ENCODE results near the gene GTF3C2. TPM values are rescaled to one million over a fixed set of nuclear protein-coding genes. Genes with fewer than 3 reads are reported as not detected.

GTF3C2 gene
- total RNA-seq, 1 experiment from 2014 or later, result 85.4 TPM

DNA sequence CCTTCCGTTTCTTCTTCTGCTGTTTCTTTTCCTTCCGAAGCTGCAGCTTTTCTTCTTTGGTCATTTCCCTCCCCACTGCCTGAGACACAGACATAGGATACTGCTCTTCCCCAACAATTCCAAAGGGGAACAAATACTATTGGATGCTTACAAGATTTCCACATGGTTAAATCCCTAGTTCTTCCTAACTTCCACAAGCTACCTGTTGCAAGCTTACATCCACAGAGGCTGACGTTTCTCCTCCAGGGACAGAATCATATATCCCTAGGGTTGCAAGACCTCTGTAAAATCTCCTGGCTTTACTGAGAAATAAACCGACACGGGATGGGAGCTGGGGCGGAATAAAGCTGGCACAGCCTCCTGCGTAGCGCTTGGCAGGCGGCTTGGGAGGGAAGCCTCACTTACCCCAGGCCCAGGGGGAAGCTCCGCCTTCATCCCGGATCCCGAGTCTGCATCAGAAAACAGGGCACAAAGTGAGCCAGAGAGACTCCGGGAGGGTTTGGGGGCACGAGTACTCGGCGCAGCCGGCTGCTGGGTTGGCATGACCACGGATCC, 13.0 kb upstream of the GTF3C2 start:
- peak overlapping the region; percentile 83 for H3K4me3 Mint-ChIP-seq (ENCODE audit: low read depth, unreplicated experiment)
- H3K9me3 Mint-ChIP-seq (ENCODE audit: low read depth, unreplicated experiment), result no peaks in the 10 kb centered on the region
- CTCF ChIA-PET, result interaction anchor here (0.6 to 1.1 kb wide), 3 partner anchors 10 to 825 kb away, joined by 3 to 4 read pairs (median 4); no protein-coding TSS in a partner anchor

DNA sequence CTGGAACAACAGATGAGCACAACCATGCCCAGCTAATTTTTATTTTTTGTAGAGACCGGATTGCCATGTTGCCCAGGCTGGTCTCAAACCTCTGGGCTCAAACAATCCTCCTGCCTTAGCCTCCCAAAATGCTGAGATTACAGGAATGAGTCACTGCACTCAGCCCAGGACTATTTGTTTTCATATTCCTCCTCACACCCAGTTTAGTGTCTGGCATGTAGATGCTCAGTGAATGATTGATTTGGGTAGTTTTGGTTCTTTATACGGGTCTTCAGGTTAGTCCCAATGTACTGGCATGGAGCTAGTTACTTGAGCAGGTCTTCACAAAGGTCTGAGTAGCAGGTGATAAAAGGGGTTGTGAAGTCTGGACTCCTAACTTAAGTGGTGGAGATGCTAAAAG, 7.4 kb upstream of the GTF3C2 start:
- H3K27ac Mint-ChIP-seq (ENCODE audit: unreplicated experiment), result no peak overlapping the region
- H3K4me3 Mint-ChIP-seq (ENCODE audit: low read depth, unreplicated experiment), result no peak overlapping the region
- peaks cover 10% of the 10 kb centered on the region for H3K4me1 Mint-ChIP-seq (ENCODE audit: low read depth, unreplicated experiment)
- DNase-seq, result no peak
- H3K9me3 Mint-ChIP-seq (ENCODE audit: low read depth, unreplicated experiment), result no peaks in the 10 kb centered on the region
- H3K36me3 Mint-ChIP-seq (ENCODE audit: insufficient read depth, unreplicated experiment), result peaks cover 46% of the 10 kb centered on the region
- H3K27me3 Mint-ChIP-seq (ENCODE audit: unreplicated experiment), result no peaks in the 10 kb centered on the region
- intact Hi-C loops (cut with micrococcal nuclease; ENCODE audit: unreplicated experiment), result no loop called here
- no TSS peak for BruUV-seq (replicated peaks)
- TF ChIP-seq, protein P1, sequence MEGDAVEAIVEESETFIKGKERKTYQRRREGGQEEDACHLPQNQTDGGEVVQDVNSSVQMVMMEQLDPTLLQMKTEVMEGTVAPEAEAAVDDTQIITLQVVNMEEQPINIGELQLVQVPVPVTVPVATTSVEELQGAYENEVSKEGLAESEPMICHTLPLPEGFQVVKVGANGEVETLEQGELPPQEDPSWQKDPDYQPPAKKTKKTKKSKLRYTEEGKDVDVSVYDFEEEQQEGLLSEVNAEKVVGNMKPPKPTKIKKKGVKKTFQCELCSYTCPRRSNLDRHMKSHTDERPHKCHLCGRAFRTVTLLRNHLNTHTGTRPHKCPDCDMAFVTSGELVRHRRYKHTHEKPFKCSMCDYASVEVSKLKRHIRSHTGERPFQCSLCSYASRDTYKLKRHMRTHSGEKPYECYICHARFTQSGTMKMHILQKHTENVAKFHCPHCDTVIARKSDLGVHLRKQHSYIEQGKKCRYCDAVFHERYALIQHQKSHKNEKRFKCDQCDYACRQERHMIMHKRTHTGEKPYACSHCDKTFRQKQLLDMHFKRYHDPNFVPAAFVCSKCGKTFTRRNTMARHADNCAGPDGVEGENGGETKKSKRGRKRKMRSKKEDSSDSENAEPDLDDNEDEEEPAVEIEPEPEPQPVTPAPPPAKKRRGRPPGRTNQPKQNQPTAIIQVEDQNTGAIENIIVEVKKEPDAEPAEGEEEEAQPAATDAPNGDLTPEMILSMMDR (IDR thresholded peaks at IDR 0.05; ENCODE audit: unreplicated experiment), result no peak
- CTCF ChIA-PET, result no interaction called here

More for the DNA sequence above, 13.0 kb upstream of the GTF3C2 start:
- Mint-ChIP-seq H3K4me1 (ENCODE audit: low read depth, unreplicated experiment) (peaks cover 17% of the 10 kb centered on the region), H3K36me3 (ENCODE audit: insufficient read depth, unreplicated experiment) (peaks cover 60% of the 10 kb centered on the region), H3K27me3 (ENCODE audit: unreplicated experiment) (no peaks in the 10 kb centered on the region), H3K27ac (ENCODE audit: unreplicated experiment) (peak overlapping the region; percentile 87)
- intact Hi-C loops (cut with micrococcal nuclease; ENCODE audit: unreplicated experiment), result loop anchor here (1.0 kb wide), 1 partner anchor 48 kb away; no protein-coding TSS in a partner anchor
- TF ChIP-seq, protein P1 (IDR thresholded peaks at IDR 0.05; ENCODE audit: unreplicated experiment), result no peak
- BruUV-seq (replicated peaks), result no TSS peak
- DNase-seq, result peak; percentile 51

DNA sequence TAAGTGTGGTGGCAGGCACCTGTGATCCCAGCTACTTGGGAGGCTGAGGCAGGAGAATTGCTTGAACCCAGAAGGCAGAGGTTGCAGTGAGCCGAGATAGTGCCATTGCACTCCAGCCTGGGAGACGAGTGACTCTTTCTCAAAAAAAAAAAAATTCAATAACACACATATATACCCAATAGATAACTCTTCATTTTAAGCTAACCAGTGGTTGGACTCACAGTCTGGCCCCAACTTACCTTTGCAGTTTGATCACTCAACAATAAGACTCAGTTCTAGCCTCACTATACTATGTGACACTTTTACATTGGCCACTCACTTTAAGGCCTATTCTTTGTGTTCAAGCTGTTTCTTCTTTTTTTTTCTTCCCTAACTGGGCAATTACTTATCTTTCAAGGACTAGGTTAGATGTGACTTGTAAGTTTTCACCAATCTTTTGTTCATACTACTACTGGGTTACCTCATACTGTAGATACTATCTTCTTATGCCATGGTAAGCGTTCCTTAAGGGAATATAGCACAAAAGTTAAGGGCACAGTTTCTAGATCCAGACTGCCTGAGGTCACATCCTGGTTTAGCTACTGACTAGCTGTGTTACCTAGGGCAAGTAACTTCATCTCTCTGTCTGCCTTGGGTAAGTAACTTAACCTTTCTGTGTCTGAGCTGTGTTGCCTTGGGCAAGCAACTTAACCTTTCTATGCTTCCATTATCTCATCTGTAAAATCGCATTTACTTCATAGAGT, 6.3 kb upstream of the GTF3C2 start:
- no peak overlapping the region for H3K4me3 Mint-ChIP-seq (ENCODE audit: low read depth, unreplicated experiment)
- H3K4me1 Mint-ChIP-seq (ENCODE audit: low read depth, unreplicated experiment), result peaks cover 11% of the 10 kb centered on the region
- no peaks in the 10 kb centered on the region for H3K27me3 Mint-ChIP-seq (ENCODE audit: unreplicated experiment)
- H3K27ac Mint-ChIP-seq (ENCODE audit: unreplicated experiment), result no peak overlapping the region
- TF ChIP-seq, protein P1 (IDR thresholded peaks at IDR 0.05; ENCODE audit: unreplicated experiment), result no peak
- BruUV-seq (replicated peaks), result no TSS peak
- H3K9me3 Mint-ChIP-seq (ENCODE audit: low read depth, unreplicated experiment), result peaks cover 2% of the 10 kb centered on the region
- no peak for DNase-seq
- CTCF ChIA-PET, result no interaction called here
- intact Hi-C loops (cut with micrococcal nuclease; ENCODE audit: unreplicated experiment), result no loop called here
- H3K36me3 Mint-ChIP-seq (ENCODE audit: insufficient read depth, unreplicated experiment), result peaks cover 47% of the 10 kb centered on the region

- no peaks in the 10 kb centered on the region for H3K27me3 Mint-ChIP-seq (ENCODE audit: unreplicated experiment)
- TSS peak; percentile 61 for BruUV-seq (replicated peaks)
- H3K27ac Mint-ChIP-seq (ENCODE audit: unreplicated experiment), result peak overlapping the region; percentile 96
- peaks cover 49% of the 10 kb centered on the region for H3K36me3 Mint-ChIP-seq (ENCODE audit: insufficient read depth, unreplicated experiment)
- H3K4me3 Mint-ChIP-seq (ENCODE audit: low read depth, unreplicated experiment), result peak overlapping the region; percentile 92
- CTCF ChIA-PET, result no interaction called here
- intact Hi-C loops (cut with micrococcal nuclease; ENCODE audit: unreplicated experiment), result loop anchor here (5.0 kb wide), 1 partner anchor 34 kb away; the partner anchor contains the start of gene MPV17
- peak; percentile 49 for DNase-seq
- peaks cover 2% of the 10 kb centered on the region for H3K9me3 Mint-ChIP-seq (ENCODE audit: low read depth, unreplicated experiment)
- TF ChIP-seq, protein P1 (IDR thresholded peaks at IDR 0.05; ENCODE audit: unreplicated experiment), result no peak
- H3K4me1 Mint-ChIP-seq (ENCODE audit: low read depth, unreplicated experiment), result peaks cover 33% of the 10 kb centered on the region
Observed at GRCh38 chr2:27356056-27356381, 545 bp downstream of the GTF3C2 start.

Data from Calu3 (cell line).